PC-3 (cell line): Measurements from ENCODE around the gene TIMMDC1.

Source experiments
- EZH2 ChIP-seq: fragments of 300-600 bp; sonication (generic); IDR thresholded peaks from one replicate; pipeline ENCODE4 v1.6.1; 2017; ENCODE audit warnings: antibody characterized with exemption, mild to moderate bottlenecking, low read length; ENCODE audit not compliant: unreplicated experiment
- EZH2phosphoT487 ChIP-seq: fragments of 300-600 bp; sonication (generic); IDR thresholded peaks from 2 replicates; pipeline ENCODE4 v1.6.1; 2018; ENCODE audit warnings: mild to moderate bottlenecking, antibody characterized with exemption, low read length, borderline replicate concordance
- TF ChIP-seq, protein P1 (sequence below): fragments of 300-600 bp; sonication (generic); conservative IDR thresholded peaks from 2 replicates; pipeline ENCODE4 v1.5.1; 2017; ENCODE audit warnings: antibody characterized with exemption, low read depth, mild to moderate bottlenecking, low read length

- TF ChIP-seq, protein P1, sequence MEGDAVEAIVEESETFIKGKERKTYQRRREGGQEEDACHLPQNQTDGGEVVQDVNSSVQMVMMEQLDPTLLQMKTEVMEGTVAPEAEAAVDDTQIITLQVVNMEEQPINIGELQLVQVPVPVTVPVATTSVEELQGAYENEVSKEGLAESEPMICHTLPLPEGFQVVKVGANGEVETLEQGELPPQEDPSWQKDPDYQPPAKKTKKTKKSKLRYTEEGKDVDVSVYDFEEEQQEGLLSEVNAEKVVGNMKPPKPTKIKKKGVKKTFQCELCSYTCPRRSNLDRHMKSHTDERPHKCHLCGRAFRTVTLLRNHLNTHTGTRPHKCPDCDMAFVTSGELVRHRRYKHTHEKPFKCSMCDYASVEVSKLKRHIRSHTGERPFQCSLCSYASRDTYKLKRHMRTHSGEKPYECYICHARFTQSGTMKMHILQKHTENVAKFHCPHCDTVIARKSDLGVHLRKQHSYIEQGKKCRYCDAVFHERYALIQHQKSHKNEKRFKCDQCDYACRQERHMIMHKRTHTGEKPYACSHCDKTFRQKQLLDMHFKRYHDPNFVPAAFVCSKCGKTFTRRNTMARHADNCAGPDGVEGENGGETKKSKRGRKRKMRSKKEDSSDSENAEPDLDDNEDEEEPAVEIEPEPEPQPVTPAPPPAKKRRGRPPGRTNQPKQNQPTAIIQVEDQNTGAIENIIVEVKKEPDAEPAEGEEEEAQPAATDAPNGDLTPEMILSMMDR = no peak
- TF ChIP-seq EZH2phosphoT487 (no peak), EZH2 (no peak)
Observed at GRCh38 chr3:119536757-119537156, 38.4 kb downstream of the TIMMDC1 start.
